Measurements from ENCODE around the gene ATRAID.
"Not testable (repeated sequence)": the region's sequence is repeated elsewhere in the genome, so short reads cannot be mapped to it uniquely, and the experiment has no call there.

Gene ATRAID

DNA sequence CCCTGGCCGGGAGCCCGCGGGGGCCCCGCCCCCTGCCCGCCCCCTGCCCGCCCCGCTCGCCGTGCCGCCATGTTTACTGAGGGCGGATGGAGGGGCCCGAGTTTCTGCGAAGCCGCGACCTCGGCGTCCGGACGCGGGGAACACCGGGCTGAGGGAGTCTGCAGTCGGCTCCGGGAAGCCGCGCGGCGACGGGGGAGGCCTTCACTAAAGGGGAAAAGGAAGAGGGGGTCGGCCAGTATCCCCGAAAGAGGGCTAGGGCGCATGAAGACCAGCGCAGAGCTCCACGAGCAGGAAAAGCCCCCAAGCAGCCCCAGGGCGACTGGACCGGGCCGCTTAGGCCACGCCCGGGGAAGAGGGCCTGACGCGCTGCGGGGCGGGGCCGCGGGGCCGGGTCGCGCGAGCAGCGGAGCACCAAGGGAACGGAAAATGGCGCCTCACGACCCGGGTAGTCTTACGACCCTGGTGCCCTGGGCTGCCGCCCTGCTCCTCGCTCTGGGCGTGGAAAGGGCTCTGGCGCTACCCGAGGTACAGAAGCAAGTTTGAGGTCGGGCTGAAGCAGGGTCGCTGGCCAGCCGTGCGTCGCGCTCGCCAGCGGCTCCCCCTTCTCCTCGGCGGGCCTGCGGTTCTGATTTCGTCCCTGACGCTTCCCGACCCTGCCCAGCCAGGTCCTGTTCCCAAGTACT is at the start of gene ATRAID, which contains the start of gene SLC5A6:
Gene ATRAID (plus strand): TSS at position 99 of the 683 bp plus-strand sequence. CDS start 328 bp downstream, at position 427.
Gene SLC5A6 (minus strand): TSS at position 326 of the 683 bp plus-strand sequence. CDS start 4,618 bp downstream, outside the sequence.
- DNase-seq = peak; percentile 89 to 90

DNA sequence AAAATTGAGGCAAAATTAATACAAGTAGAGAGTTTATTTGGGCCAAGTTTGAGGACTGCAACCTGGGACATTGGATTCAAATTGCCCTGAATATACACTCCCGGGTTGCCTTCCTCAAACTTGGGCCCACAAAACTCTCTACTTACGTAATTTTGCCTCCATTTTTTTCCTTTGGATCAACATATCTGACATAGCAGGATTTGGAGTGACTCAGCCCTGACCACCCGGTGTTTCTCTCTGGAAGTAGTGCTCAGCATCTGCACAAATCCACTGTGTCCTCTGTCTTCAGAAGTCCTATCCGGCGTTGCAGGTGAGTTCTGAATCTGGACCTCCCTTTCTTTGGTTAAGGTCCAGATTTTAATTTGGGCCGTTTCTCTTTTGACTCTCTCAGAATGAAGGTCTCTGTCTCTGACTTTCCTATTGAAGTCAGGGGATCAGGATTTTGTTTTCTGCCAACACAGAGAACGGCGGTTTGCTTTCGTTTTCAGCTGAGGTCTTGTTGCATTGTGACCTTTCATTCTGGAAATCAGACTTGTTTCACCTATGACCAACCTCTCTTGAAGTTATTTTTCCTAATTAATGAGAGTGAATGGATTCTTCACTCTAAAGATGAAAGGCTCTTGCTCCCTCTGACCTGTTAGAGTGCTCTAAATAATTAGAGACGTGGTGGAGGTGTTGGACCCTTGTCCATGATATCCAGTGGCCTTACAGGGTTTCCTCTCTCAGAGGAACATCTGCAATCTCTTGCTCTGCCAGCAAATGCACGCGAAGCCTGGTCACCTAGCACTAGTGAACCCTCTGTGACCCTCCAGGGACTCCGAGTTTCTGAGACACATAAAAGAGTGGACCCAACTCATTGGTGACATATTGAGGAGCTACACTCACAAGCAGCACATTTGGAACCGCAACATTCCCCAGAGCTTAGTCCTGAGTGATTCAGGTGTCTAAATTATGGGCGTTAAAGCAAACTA is 49.4 kb upstream of the ATRAID start:
- no peak for DNase-seq

- no peak for DNase-seq
Observed at GRCh38 chr2:27164960-27165763, 46.7 kb upstream of the ATRAID start.

GRCh38 chr2:27170581-27171337 is 41.1 kb upstream of the ATRAID start:
- no peak for DNase-seq

GRCh38 chr2:27171351-27171848 is 40.4 kb upstream of the ATRAID start:
- no peak for DNase-seq

GRCh38 chr2:27174638-27175037 is 37.2 kb upstream of the ATRAID start:
- no peak for DNase-seq

DNA sequence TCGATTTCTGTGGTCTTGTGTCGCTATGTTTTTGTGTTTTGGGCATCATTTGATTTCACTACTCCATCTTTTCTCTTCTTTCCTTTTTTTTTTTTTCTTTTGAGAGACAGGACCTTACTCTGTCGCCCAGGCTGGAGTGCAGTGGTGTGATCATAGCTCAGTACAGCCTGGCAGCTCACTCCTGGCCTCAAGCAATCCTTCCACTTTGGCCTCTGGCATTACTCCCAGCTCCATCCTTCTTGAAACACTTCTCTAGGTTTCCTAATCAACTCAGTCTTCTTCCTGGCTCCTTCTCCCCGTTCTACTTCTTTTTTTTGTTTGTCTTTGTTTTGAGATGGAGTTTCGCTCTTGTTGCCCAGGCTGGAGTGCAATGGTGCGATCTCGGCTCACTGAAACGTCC is 36.5 kb upstream of the ATRAID start:
- DNase-seq = no peak

GRCh38 chr2:27175781-27176180 is 36.1 kb upstream of the ATRAID start:
- DNase-seq = not testable (repeated sequence)

GRCh38 chr2:27177441-27178351 is 34.1 kb upstream of the ATRAID start:
- no peak for DNase-seq

- DNase-seq = no peak
Observed at GRCh38 chr2:27178469-27178868, 33.4 kb upstream of the ATRAID start.

- DNase-seq = no peak
Observed at GRCh38 chr2:27179344-27180000, 32.4 kb upstream of the ATRAID start.

DNA sequence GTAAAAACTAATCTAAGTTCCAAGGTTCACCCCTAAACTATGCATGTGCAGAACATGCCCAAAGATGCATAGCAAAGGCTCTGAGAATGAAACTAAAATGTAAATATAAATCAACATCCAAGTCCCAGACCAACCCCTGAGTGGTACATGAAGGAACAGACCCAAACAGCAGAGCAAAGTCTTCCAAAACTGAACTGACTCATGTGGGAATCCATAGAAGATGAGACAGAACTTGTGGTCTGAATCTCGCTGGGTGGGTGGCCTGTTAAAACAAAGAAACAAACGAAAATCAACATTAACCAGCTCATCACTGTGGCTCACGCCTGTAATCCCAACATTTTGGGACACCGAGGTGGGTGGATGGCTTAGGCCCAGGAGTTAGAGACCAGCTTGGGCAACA is 29.5 kb upstream of the ATRAID start:
- no peak for DNase-seq

GRCh38 chr2:27184115-27184514 is 27.7 kb upstream of the ATRAID start:
- no peak for DNase-seq

- DNase-seq = no peak
Observed at GRCh38 chr2:27185331-27186026, 26.4 kb upstream of the ATRAID start.

GRCh38 chr2:27186613-27187345 is 25.1 kb upstream of the ATRAID start:
- no peak for DNase-seq

- no peak for DNase-seq
Observed at GRCh38 chr2:27189989-27190388, 21.9 kb upstream of the ATRAID start.

- peak; percentile 49 to 66 for DNase-seq
Observed at GRCh38 chr2:27191070-27191829, 20.6 kb upstream of the ATRAID start.

Data from CD4-positive, alpha-beta T cell treated with Interleukin-1 beta for 1 hour (primary cell).